GM10266 (cell line): ENCODE measurements around the gene PRKG1.

Source experiments
- DNase-seq: peaks from one replicate; pipeline ENCODE4 v3.0.0; 2012; ENCODE audit errors: extremely low spot score
- CTCF ChIP-seq: IDR thresholded peaks from 2 replicates; pipeline ENCODE4 v1.5.1; 2012; ENCODE audit warnings: mild to moderate bottlenecking, low read depth; ENCODE audit not compliant: control insufficient read depth, insufficient read depth; ENCODE audit errors: missing control alignments

Gene PRKG1

GRCh38 chr10:52331638-52332364 is 1257.5 kb downstream of the PRKG1 start:
- no peak for DNase-seq
- TF ChIP-seq CTCF, result no peak

- no peak for TF ChIP-seq CTCF
- no peak for DNase-seq
These were observed 1258.5 kb downstream of the PRKG1 start for GRCh38 chr10:52332815-52333214.

- DNase-seq, result no peak
- no peak for TF ChIP-seq CTCF
These were observed 1260.3 kb downstream of the PRKG1 start for GRCh38 chr10:52334595-52334994.

- TF ChIP-seq CTCF, result no peak
- DNase-seq, result no peak
These were observed 1261.4 kb downstream of the PRKG1 start for GRCh38 chr10:52335665-52336064.

- no peak for DNase-seq
- TF ChIP-seq CTCF, result no peak
These were observed 1262.9 kb downstream of the PRKG1 start for GRCh38 chr10:52337225-52337624.

- DNase-seq, result no peak
These were observed 1269.2 kb downstream of the PRKG1 start for GRCh38 chr10:52343439-52343838.

More at GRCh38 chr10:52343439-52343838, 1269.2 kb downstream of the PRKG1 start:
- no peak for TF ChIP-seq CTCF
